HG02943 (cell line): Measurements from ENCODE around the gene APOD.
A peak's percentile ranks its signal among the peaks of the same experiment; 100 is the strongest.
"Not testable (repeated sequence)": the region's sequence is repeated elsewhere in the genome, so short reads cannot be mapped to it uniquely, and the experiment has no call there.

Source experiments
- ATAC-seq: cut with Tn5 transposase; IDR thresholded peaks from one replicate; pipeline ENCODE4 v1.9.1; 2021; ENCODE audit warnings: mild to moderate bottlenecking, low read depth, moderate library complexity; ENCODE audit not compliant: unreplicated experiment

Gene APOD

DNA sequence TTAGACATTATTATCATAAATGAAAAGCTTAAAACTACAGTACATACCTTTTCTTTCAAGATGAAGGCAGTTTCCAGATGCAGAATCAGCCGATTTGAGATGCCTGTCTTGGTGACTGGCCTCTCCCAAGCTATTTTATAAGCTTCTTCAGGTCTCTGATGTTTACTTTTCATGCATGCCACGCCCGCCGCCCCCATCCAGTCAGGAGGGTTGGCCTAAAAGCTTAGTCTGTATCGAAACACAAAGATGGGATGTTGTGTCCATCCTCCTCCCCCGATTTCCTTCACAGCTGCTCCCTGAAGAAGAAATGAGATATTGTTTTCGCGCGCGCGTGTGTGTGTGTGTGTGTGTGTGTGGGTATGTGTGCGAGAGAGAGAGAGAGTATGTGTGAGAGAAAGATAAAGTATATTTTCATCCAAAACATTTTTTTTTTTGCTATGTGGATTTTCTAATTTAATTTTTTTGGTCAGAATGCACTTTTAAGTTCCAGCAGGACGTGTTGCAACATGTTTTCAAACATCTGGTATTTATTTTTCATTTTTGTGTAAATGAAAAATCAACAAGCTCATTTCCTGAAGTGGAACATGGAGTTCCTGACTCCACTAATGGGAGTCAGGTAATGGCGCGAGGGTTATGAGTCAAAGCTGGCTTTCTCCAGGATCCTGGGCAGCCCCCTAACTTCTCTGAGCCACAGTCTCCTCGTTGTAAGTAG is at the start of gene APOD:
TSS of gene APOD (minus strand) at position 110 of the 712 bp plus-strand sequence. CDS start 4,479 bp downstream, outside the sequence.
- no peak for ATAC-seq

DNA sequence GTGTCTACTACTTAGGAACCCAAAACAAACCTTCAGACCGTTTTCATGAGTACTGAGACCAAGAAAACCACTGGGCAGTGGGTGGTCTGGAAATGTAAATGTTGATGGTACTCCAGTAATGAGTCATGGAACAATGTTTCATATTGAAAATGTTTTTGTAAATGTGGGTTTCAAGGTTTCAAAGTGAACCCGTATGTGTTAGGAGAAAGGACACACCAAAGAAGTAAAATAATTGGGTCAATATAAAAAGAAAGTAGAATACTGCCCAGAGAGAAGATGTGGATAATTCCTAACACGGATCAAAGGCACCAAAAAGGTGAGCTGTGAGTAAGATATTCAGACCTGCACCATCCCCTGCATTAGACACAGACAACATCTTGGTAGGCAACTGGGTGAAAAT is 49.6 kb upstream of the APOD start:
- ATAC-seq: not testable (repeated sequence)

DNA sequence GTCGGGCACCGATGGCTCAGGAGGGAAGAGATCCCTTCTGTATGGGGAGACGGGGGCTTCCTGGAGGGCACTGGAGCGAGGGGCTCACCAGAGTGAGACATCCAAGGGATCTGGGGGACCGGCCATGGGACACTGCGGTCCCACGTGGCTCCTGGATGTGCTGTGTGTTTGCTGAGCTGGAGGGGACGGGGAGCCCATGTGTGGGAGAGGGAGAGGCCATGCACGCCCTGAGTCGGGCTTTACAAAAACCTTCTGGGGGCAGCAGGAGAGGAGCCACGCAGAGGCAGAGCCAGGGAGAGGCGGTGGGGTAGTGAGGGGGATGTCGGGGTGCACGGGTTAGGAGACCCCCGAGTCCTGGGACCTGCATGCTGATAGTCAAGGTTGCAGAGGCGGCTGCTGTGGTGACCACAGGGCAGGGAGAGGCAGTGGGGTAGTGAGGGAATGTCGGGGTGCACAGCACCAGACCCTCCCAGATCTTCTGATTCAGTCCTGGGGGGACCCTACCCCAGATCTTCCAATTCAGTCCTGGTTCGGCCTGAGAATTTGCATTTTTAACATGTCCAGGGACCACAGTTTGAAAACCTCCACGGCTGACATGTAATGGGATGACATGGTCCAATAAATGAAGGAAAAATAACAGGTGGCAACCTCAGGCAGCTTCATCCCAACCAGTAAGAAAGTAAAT is 48.9 kb upstream of the APOD start:
- not testable (repeated sequence) for ATAC-seq

DNA sequence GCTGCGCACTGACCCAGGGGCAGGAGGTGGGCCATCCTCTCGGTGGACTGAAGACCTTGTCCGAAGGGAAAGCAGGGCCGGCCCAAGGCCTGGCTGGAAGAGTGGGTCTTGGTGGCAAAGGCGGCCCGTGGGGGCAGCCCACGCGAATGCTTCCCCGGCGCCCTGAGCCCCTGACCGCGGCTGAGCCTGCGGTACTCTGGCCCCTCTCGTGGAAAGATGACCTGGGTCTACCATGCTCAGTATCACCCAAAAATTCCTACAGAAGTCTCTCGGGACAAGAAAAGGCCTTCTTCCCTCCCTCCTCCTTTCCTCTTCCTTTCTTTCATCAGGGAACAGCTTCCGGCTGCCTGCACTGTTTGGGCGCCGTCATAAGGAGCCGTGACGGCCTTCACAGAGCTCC is 48.3 kb upstream of the APOD start:
- ATAC-seq: not testable (repeated sequence)

DNA sequence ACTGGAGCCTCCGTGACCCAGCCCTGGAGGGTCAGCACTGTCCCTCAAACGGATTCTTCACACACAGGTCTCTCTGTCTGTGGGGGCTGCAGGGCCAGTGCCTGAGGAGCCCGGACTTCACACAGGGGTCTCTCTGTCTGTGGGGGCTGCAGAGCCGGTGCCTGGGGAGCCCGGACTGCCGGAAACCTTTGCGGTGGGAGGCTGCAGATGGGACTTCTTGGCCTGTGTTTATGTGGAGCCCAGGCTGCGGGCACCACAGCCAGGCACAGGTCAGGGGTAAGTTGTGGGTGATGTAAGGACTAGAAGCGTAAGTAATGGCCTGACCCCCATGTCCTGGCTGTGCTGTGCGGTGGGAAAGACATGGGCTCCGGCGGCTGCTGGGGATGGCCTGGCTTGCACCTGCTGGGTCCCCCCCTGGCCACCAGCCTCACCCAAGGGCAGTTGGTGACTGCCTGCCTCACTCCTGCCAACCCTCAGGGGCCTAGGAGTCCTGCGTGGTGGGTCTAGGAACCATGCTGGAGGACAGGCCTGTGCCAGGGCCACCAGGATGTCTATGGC is 47.3 kb upstream of the APOD start:
- not testable (repeated sequence) for ATAC-seq

DNA sequence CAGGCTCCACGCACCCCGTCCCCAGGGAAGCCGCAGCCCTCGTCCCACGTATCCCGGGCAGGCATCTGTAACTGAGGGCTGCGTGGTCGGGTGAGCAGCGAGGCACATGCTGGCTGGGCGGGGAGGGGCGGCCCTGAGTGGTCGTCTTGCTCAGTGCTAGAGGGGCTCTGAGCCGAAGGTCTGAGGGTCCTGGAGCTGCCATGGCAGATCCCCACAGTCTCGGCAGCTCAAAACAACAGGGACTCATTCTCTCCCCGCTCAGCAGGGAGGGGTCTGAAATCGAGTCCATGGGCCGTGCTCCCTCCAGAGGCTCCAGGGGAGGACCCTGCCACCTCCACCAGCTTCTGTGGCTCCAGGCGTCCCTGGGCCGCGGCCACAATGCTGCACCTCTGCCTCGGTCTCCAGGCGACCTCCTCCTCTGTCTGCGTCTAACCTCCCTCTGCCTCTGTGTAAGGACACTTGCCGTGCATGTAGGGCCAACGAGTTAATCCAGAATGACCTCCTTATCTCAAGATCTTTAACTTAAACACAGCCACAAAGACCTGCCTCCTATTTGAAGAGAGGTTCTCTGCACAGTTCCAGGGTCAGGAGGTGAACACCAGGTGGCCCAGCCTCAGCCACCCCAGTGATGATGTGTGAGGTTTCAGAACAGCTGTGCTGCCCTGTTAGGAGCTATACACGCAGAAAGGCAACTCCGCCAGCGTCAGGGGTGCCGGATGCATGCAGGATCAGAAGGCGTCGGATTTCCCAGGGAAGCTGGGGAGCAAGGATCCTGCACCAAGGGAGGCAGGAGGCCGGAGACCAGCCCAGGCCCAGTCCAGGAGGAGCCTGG is 46.6 kb upstream of the APOD start:
- ATAC-seq: peak; percentile 62

DNA sequence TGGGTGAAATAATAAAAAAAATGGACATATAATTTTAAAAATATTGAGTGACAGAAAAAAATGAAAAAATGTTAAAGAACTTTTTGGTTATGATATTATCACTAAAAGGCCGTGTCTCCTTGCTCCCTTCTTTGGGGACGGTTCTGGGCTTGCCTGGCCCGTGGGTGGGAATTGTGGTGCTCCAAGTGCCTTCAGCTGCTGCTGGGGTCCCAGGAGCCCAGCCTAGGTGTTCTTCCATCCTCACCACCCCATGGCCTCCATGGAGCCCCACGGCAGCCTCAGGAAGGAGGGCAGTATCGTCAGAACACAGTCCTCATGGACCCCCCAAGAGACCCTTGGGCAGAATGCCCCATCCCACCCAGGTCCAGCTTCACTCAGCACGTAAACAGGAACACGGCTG is 45.9 kb upstream of the APOD start:
- ATAC-seq: not testable (repeated sequence)

DNA sequence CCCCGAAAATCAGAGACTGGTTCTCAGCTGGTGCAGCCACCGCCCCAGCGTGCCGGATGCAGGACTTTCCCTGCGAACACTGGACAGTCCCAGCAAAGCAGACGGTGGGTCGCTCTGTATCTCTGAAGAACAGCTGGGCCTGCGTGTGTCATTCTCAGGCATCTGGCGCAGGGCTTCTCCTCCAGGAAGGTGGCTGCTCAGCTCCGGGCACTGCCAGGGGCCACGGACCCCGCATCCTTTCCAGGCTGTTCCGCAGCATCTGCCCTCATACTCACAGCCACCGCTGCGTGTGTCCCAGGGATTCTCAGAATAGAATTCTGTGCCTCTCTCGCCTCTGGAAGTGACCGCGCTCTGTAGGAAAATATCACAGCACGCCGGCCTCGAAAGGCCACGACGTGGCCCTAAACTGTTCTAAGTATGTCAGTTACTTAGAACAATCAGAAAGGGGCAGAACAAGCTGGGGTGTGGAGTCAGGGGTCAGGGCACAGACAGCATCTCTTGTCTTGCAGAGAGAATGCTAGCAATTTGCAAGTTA is 44.7 kb upstream of the APOD start:
- ATAC-seq: not testable (repeated sequence)

DNA sequence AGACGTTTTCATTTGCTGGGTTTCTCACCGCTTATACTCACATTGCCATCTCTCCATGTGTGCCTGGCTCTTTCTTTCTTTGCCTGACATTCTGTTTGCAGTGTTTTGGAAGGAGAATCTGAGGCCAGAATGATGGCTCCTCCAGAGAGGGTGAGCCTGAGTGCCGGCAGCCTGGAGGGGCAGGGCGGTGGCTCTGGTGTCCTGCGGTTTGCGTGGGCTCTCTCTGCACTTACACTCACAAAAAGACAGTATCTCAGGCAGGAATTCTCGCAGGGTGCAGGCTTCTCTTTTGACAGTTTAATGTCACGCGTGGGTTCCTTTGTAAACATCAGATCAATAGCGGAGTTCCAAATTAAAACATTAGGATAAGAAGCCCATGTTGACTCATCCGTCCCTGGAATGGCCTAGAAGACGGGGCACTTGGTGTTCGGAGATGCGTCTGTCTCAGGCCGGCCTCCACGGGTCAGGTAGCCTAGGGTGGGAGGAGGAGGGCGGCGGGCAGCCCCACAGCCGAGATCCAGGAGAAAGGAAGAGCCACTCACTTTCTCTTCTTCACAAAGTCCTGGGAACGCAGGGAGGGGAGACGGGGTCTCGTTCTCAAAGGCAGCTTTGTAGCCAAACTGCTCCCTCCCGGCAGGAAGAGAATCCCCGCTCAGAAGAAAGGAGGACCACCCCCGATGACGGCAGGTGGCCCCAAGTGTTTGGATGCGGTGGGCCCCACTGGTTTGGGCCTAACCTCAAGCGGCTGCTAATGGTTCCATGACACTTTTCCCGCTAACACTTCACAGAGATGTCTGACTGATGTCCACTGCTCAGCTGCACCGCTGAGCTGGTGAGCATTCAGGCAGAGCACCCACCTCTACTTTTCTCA is 44.0 kb upstream of the APOD start:
- ATAC-seq: not testable (repeated sequence)

DNA sequence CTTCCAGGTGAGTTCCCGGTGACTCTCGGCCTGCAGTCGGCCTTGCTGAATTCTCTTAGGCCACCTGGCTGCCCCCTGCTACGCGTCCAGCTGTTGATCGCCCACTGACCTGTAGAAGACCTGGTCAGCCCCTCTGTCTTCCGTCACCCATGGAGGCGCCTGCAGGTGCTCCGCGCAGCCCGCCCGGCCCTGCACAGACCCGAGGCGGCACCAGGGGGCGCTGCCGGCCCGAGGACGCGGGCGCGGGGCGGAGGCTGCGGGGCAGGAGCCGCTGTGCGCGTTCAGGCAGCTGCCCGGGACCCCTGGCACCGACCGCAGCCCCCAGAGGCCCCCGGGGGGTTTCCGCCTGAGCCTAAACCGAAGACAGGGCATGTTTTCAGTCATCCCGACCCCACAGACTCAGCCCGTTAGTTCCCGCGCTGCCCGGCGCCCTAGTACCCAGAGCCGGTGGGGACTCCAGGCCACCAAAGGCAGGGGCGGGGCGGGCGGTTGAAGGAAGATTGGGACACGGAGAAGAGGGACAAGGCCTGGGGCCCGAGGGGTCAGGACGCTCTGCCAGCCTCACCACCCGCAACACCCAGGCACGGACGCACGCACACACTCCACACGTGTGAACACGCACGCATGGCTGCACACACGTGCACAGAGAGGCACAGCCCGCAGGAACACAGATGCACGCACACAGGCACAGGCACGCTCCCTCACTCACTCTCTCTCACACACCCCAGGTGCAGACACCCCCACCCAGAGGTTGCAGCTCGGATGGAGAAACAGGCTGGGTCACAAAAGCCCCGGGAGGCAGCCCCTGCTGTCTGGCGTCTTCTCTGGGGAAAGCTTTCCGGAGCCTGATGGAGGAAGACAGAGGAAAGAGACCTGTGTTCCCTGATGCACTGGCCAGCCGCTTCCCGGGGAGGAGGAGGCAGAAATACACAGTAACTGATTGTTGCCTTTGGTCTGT is 41.1 kb upstream of the APOD start:
- ATAC-seq: peak; percentile 75

DNA sequence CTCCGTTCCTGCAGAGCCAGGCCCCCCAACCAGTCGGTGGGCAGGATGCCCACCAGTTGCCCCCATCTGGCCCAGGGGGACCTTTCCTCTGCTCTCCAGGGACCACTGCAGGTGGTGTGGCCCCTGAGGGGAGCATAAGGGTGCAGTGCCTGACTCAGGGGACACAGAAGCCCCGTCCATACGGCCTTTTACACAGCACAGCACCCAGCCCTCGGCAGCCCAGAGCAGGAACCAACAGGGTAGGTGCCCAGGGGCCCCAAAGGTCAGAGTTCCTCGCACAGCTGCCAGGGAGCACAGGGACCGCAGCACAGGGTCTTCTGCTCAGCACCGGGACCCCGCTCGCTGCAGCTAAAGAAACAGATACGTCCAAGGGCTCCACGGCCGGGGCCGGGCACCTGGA is 40.4 kb upstream of the APOD start:
- not testable (repeated sequence) for ATAC-seq

DNA sequence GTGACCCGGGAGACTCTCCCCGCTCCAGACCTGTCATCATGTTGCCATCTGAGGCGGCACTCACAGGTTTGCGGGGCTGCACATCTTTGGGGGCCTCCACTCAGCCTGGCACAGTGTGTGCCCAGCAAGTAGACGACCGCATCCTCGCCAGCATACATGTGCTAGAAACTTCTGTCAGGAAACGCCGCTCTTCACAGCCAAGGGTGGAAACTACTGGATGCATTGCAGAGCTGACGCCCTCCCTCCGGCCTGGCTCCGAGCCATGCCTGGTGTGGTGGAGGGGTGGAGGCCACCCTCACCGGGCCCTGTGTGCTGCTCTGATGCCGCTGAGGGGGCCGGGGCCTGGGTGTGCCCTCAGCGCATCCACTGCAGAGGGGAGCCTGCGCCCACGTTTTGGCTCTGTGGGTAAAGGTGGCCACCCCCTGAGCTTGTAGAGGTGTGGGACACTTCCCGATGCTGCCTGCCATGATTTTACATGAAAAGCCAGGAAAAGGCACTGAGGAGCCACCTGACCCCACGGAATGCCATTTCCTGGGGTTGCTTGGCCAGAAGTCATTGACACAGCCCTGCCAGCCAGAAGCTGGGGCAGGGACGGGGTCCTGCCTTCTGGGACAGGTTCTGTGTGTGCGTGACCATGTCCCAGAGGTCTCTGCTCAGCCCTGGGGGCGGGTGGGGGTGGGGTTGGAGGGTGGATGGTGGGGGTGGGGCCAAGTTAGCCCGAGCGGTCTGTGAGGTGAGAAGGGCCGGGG is 39.7 kb upstream of the APOD start:
- ATAC-seq: not testable (repeated sequence)

DNA sequence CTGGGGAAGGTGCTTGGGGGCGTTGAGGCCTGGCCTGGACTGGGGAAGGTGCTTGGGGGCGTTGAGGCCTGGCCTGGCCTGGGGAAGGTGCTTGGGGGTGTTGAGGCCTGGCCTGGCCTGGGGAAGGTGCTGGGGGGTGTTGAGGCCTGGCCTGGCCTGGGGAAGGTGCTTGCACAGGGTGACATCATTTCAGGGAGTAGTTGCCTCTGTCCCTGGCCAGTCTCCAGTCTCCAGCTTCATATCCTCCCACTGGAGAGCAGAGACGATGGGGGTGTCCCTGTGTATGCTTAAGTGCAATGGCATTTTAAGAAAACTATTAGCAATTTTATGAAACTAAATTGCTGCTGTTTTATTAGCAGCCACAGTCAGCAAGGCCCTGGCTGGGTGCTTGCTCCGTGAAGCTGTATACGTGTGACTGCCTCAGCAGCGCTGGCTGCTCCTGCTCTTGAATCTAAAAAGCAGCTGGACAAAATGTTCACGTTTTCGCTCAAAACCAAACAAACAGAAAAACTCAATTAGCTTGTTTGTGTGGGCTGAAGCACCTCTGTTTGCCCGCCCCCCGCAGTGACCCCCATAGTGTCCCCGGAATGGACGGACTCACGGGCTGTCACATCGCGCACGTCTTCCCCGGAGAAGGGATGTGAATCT is 38.9 kb upstream of the APOD start:
- ATAC-seq: not testable (repeated sequence)

DNA sequence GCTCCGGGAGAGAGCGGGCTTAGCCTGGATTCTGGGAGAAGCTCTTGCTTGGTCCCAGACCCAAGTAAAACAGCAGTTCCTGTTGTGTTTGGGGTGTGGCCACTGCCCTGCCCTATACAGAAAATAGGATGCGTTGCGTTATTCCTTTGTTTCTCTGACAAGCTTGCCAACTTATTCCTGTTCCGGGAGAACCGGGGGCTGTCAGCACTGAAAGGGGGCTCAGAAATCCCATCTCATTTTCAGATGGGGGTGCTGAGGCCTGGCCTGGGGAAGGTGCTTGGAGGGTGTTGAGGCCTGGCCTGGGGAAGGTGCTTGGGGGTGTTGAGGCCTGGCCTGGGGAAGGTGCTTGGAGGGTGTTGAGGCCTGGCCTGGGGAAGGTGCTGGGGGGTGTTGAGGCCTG is 38.3 kb upstream of the APOD start:
- not testable (repeated sequence) for ATAC-seq

DNA sequence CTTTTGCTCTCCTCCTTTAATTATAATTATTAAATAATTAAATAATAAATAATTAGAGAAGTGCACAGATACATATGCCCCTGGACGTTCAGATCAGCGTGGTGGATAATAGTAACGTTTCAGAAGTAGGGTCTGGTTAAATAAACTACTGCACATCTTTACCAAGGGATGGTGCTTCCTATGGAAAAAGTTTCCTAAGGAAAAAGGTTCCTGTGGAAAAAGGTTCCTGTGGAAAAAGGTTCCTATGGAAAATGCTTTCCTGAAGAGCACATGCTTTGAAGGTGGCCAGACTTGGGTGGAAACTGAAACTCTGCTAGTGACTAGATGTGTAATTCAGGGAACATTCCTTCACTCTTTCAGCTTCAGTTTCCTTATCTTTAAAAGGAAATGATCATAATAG is 37.4 kb upstream of the APOD start:
- ATAC-seq: not testable (repeated sequence)

DNA sequence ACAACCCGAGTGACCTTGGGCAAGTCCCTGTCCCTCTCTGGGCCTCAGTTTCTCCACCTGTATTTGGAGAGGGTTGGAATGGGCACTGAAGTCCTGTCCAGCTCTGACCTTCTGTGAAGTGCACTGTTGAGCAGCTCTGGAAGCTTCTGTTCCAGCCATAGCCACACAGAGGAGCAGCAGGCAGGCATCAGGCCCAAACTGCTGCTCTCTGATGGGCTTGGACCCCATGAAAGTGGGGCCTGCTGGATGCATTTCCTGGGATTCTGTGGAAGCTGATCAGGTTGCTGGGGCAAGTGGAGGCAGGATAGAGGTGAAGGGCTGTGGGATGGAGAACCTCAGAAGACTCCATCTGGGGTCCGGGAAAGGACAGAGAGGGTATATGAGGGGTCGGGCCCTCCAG is 36.7 kb upstream of the APOD start:
- ATAC-seq: not testable (repeated sequence)
